ENCODE results near the gene SLC29A3. TPM values are rescaled to one million over a fixed set of nuclear protein-coding genes. Genes with fewer than 3 reads are reported as not detected.

The SLC29A3 gene
- total RNA-seq, 1 donor from 2014 or later, result 2.5 TPM

DNA sequence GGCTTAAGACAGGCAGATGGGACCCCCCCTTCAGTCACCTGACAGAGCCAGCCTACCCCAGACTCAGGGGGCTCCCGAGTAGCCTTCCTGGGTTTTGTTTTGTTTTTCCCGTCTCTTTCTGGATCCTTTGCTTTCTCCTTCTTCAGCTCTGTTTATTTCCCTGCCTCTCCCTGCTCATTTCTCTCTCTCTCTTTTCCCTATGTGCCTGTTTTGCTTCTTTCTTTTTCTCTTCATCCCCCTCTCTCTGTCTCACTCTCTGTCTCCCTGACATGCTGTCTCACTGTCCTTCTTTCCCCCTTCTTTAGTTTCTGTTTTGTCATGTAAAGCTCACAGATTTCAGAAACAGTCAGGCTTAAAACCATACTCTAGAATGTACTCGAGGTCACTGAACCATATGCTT is 38.2 kb upstream of the SLC29A3 start:
- H3K9ac ChIP-seq, result no peak overlapping the region
- TF ChIP-seq, protein P1, sequence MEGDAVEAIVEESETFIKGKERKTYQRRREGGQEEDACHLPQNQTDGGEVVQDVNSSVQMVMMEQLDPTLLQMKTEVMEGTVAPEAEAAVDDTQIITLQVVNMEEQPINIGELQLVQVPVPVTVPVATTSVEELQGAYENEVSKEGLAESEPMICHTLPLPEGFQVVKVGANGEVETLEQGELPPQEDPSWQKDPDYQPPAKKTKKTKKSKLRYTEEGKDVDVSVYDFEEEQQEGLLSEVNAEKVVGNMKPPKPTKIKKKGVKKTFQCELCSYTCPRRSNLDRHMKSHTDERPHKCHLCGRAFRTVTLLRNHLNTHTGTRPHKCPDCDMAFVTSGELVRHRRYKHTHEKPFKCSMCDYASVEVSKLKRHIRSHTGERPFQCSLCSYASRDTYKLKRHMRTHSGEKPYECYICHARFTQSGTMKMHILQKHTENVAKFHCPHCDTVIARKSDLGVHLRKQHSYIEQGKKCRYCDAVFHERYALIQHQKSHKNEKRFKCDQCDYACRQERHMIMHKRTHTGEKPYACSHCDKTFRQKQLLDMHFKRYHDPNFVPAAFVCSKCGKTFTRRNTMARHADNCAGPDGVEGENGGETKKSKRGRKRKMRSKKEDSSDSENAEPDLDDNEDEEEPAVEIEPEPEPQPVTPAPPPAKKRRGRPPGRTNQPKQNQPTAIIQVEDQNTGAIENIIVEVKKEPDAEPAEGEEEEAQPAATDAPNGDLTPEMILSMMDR (IDR thresholded peaks at IDR 0.05), result no peak
- TF ChIP-seq EZH2phosphoT487 (IDR thresholded peaks at IDR 0.05) (no peak), EZH2 (IDR thresholded peaks at IDR 0.05) (no peak)
- H3K79me2 ChIP-seq (ENCODE audit: low read depth), result no peaks in the 10 kb centered on the region
- no peak overlapping the region for H3K4me2 ChIP-seq
- no peaks in the 10 kb centered on the region for H3K36me3 ChIP-seq
- Mint-ChIP-seq H3K4me1 (peaks cover 22% of the 10 kb centered on the region), H3K27me3 (ENCODE audit: insufficient read depth, low read depth) (peaks cover 4% of the 10 kb centered on the region), H3K27ac (no peak overlapping the region), H3K4me3 (no peak overlapping the region), H3K36me3 (no peaks in the 10 kb centered on the region), H3K9me3 (no peaks in the 10 kb centered on the region)
- DNase-seq (ENCODE audit: low spot score), result no peak
- H3K4me1 ChIP-seq, result peaks cover 17% of the 10 kb centered on the region
- no peaks in the 10 kb centered on the region for H3F3A ChIP-seq (ENCODE audit: low read depth)
- H3K9me3 ChIP-seq (ENCODE audit: low read depth), result no peaks in the 10 kb centered on the region
- no peak overlapping the region for H2AFZ ChIP-seq (replicated peaks)
- no peaks in the 10 kb centered on the region for H3K27me3 ChIP-seq
- H4K20me1 ChIP-seq (ENCODE audit: low read depth), result no peaks in the 10 kb centered on the region
- no peak overlapping the region for H3K4me3 ChIP-seq
- H3K27ac ChIP-seq, result no peak overlapping the region

DNA sequence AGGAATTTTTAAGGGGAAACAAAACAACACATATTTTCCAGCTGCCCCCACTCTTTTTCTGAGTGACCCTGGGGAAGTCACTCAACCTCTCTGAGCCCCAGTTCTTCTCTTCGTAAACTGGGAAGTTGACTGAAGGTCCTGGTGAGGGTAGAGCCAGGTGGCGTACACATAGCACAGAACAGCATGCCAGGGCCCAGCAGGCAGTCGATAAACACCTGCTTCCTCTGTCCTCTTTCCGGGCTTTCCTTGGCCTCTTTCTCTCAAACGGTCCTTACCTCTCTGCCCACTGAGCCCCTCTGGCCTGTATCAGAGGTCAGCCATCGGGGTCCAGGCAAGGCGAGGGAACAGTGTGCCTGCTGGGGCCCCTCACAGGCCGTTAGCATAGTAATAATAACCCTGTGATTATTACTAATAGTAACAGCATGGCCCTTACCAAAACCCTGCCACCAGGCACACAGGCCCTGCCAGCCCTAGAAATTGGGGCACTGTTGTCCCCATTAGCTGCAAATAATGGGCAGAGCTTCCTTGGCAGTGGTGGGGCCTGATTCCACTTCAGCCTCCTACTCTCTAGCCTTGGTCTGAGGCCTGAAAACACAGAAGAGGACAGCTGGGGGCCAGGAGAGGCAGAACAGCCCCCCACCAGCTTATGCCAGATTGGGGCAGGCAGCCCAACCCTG is 37.3 kb upstream of the SLC29A3 start:
- Histone ChIP-seq H2AFZ (replicated peaks) (no peak overlapping the region), H3K79me2 (ENCODE audit: low read depth) (no peaks in the 10 kb centered on the region), H3K4me1 (peaks cover 17% of the 10 kb centered on the region), H3K36me3 (no peaks in the 10 kb centered on the region), H3K4me3 (no peak overlapping the region), H3K27ac (no peak overlapping the region), H3F3A (ENCODE audit: low read depth) (no peaks in the 10 kb centered on the region), H3K27me3 (no peaks in the 10 kb centered on the region), H3K4me2 (no peak overlapping the region), H3K9me3 (ENCODE audit: low read depth) (no peaks in the 10 kb centered on the region), H3K9ac (no peak overlapping the region), H4K20me1 (ENCODE audit: low read depth) (no peaks in the 10 kb centered on the region)
- no peak overlapping the region for H3K4me3 Mint-ChIP-seq
- no peak overlapping the region for H3K27ac Mint-ChIP-seq
- H3K9me3 Mint-ChIP-seq, result no peaks in the 10 kb centered on the region
- peaks cover 4% of the 10 kb centered on the region for H3K27me3 Mint-ChIP-seq (ENCODE audit: insufficient read depth, low read depth)
- TF ChIP-seq EZH2phosphoT487 (IDR thresholded peaks at IDR 0.05) (no peak), EZH2 (IDR thresholded peaks at IDR 0.05) (no peak)
- TF ChIP-seq, protein P1 (IDR thresholded peaks at IDR 0.05), result no peak
- H3K36me3 Mint-ChIP-seq, result no peaks in the 10 kb centered on the region
- peaks cover 22% of the 10 kb centered on the region for H3K4me1 Mint-ChIP-seq
- no peak for DNase-seq (ENCODE audit: low spot score)

DNA sequence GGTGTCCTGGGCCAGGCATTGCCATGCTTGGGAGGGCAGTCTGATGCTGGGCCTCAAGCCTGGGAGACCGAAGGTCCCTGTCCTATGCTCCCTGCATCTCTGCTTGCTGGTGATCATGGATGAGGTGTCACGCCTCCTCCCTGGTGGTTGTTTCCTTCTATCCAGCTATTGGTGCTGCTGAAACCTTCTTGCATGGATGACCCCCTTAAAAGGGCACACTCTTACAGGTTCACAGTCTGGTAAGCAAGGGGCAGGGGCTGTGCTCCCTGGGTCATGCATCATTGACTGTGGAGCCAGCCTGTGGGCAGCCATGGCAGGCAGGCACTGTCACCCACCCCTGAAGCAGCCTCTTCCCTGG is 36.8 kb upstream of the SLC29A3 start:
- no peak overlapping the region for H3K4me3 Mint-ChIP-seq
- no peak overlapping the region for H3K27ac Mint-ChIP-seq
- no peaks in the 10 kb centered on the region for H3K79me2 ChIP-seq (ENCODE audit: low read depth)

More for the DNA sequence above, 36.8 kb upstream of the SLC29A3 start:
- no peak overlapping the region for H3K9ac ChIP-seq
- H3K9me3 ChIP-seq (ENCODE audit: low read depth), result no peaks in the 10 kb centered on the region
- peaks cover 17% of the 10 kb centered on the region for H3K4me1 ChIP-seq
- no peak overlapping the region for H3K4me2 ChIP-seq
- peaks cover 4% of the 10 kb centered on the region for H3K27me3 Mint-ChIP-seq (ENCODE audit: insufficient read depth, low read depth)
- H3K27ac ChIP-seq, result no peak overlapping the region
- no peaks in the 10 kb centered on the region for H3K27me3 ChIP-seq
- no peak for DNase-seq (ENCODE audit: low spot score)
- H3F3A ChIP-seq (ENCODE audit: low read depth), result no peaks in the 10 kb centered on the region
- H2AFZ ChIP-seq (replicated peaks), result no peak overlapping the region
- no peaks in the 10 kb centered on the region for H3K9me3 Mint-ChIP-seq
- no peak overlapping the region for H3K4me3 ChIP-seq
- no peaks in the 10 kb centered on the region for H3K36me3 Mint-ChIP-seq
- peaks cover 22% of the 10 kb centered on the region for H3K4me1 Mint-ChIP-seq
- no peaks in the 10 kb centered on the region for H3K36me3 ChIP-seq
- TF ChIP-seq, protein P1 (IDR thresholded peaks at IDR 0.05), result no peak
- no peak for TF ChIP-seq EZH2phosphoT487 (IDR thresholded peaks at IDR 0.05)
- TF ChIP-seq EZH2 (IDR thresholded peaks at IDR 0.05), result no peak
- H4K20me1 ChIP-seq (ENCODE audit: low read depth), result no peaks in the 10 kb centered on the region

Measured in neural progenitor cell (in vitro differentiated cells).